Type B pancreatic cell (in vitro differentiated cells): ENCODE results near the gene LAMTOR5. TPM values are rescaled to one million over a fixed set of nuclear protein-coding genes. Genes with fewer than 3 reads are reported as not detected.
"Not testable (repeated sequence)": the region's sequence is repeated elsewhere in the genome, so short reads cannot be mapped to it uniquely, and the experiment has no call there.

Experiments used
- DNase-seq: peaks from one replicate; pipeline ENCODE4 v3.0.0; 2021; ENCODE audit warnings: mixed read lengths; ENCODE audit not compliant: unreplicated experiment; ENCODE audit errors: extremely low spot score
- H3K27ac Mint-ChIP-seq: 2 replicates; pipeline ENCODE4 v1.8.0; 2021; ENCODE audit warnings: mild to moderate bottlenecking, mixed read lengths
- H3K27me3 Mint-ChIP-seq: 2 replicates; pipeline ENCODE4 v1.8.0; 2021; ENCODE audit warnings: mixed read lengths
- H3K36me3 Mint-ChIP-seq: 2 replicates; pipeline ENCODE4 v1.8.0; 2021; ENCODE audit warnings: mixed read lengths
- H3K4me1 Mint-ChIP-seq: one replicate; pipeline ENCODE4 v1.8.0; 2021; ENCODE audit warnings: mixed read lengths; ENCODE audit not compliant: unreplicated experiment
- H3K4me3 Mint-ChIP-seq: 2 replicates; pipeline ENCODE4 v1.8.0; 2021; ENCODE audit warnings: mild to moderate bottlenecking, mixed read lengths
- H3K9me3 Mint-ChIP-seq: 2 replicates; pipeline ENCODE4 v1.8.0; 2021; ENCODE audit warnings: mixed read lengths
- CTCF ChIP-seq: fragments of 200-600 bp; sonication (generic); conservative IDR thresholded peaks from 2 replicates; pipeline ENCODE4 v1.5.0; 2021; ENCODE audit warnings: antibody characterized with exemption, mild to moderate bottlenecking
- total RNA-seq: library from RNA; stranded (reverse); gene quantifications from 2 replicates; pipeline ENCODE4 v1.2.1, GENCODE V29; 2021; ENCODE audit warnings: low replicate concordance

The LAMTOR5 gene
- total RNA-seq, 1 donor from 2014 or later = 131 TPM

DNA sequence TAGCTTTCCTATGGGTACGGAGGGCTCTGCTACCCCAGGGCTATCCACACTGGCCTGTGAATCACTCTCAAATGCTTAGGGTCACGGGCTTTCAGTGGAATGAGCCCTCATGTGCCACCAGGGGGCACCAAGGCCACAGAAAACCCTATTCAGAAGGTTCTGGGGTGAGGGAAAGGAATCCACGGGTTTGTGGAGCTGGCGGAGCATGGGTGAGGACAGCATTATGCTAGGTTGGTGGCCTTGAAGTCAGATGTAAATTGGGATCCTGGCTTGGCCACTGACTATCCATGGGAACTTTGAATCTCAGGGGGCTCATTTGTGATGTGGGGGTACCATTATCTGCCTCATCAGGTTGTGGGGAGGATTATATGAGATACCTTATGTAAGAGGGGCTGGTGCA lies 5.1 kb upstream of the LAMTOR5 start:
- Mint-ChIP-seq H3K4me1 (peaks cover 11% of the 10 kb centered on the region), H3K4me3 (no peak overlapping the region), H3K27me3 (peaks cover 12% of the 10 kb centered on the region), H3K27ac (no peak overlapping the region), H3K36me3 (peaks cover 3% of the 10 kb centered on the region), H3K9me3 (no peaks in the 10 kb centered on the region)
- no peak for DNase-seq
- TF ChIP-seq CTCF = peak; percentile 83

GRCh38 chr1:110411173-110411735 lies 3.8 kb upstream of the LAMTOR5 start:
- no peak for TF ChIP-seq CTCF
- H3K4me1 Mint-ChIP-seq = peaks cover 15% of the 10 kb centered on the region
- peaks cover 6% of the 10 kb centered on the region for H3K36me3 Mint-ChIP-seq
- DNase-seq = no peak
- H3K27me3 Mint-ChIP-seq = peaks cover 7% of the 10 kb centered on the region
- H3K4me3 Mint-ChIP-seq = no peak overlapping the region
- H3K27ac Mint-ChIP-seq = no peak overlapping the region
- no peaks in the 10 kb centered on the region for H3K9me3 Mint-ChIP-seq

GRCh38 chr1:110409316-110409715 lies 1.8 kb upstream of the LAMTOR5 start:
- DNase-seq = no peak
- Mint-ChIP-seq H3K4me3 (peak overlapping the region; percentile 100), H3K27me3 (no peaks in the 10 kb centered on the region), H3K4me1 (peaks cover 18% of the 10 kb centered on the region), H3K27ac (no peak overlapping the region), H3K36me3 (peaks cover 7% of the 10 kb centered on the region), H3K9me3 (no peaks in the 10 kb centered on the region)
- TF ChIP-seq CTCF = no peak

DNA sequence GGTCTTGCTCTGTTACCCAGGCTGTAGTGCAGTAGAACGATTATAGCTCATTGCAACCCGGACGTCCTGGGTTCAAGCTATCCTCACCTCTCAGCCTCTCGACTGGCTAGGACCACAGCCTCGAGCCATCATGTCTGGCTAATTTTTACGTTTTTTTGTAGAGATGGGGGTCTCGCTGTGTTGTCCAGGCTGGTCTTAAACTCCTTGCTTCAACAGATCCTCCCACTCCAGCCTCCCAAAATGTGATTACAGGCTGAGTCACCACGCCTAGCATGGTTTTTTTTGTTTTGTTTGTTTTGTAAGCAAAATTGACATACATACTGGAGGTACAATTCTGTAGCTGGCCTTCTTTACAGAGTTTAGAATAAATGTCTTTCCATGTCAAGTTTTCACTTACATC lies 994 bp upstream of the LAMTOR5 start:
- no peak for DNase-seq
- TF ChIP-seq CTCF = no peak
- no peaks in the 10 kb centered on the region for H3K27me3 Mint-ChIP-seq
- no peaks in the 10 kb centered on the region for H3K9me3 Mint-ChIP-seq
- peak overlapping the region; percentile 97 for H3K27ac Mint-ChIP-seq
- H3K4me1 Mint-ChIP-seq = peaks cover 18% of the 10 kb centered on the region
- H3K36me3 Mint-ChIP-seq = peaks cover 13% of the 10 kb centered on the region
- peak overlapping the region; percentile 100 for H3K4me3 Mint-ChIP-seq

GRCh38 chr1:110406407-110406806 lies 1.1 kb downstream of the LAMTOR5 start:
- H3K4me3 Mint-ChIP-seq = peak overlapping the region; percentile 100
- peak overlapping the region; percentile 84 for H3K27ac Mint-ChIP-seq
- peaks cover 13% of the 10 kb centered on the region for H3K36me3 Mint-ChIP-seq
- not testable (repeated sequence) for H3K9me3 Mint-ChIP-seq, H3K27me3 Mint-ChIP-seq, DNase-seq
- H3K4me1 Mint-ChIP-seq = peaks cover 13% of the 10 kb centered on the region

DNA sequence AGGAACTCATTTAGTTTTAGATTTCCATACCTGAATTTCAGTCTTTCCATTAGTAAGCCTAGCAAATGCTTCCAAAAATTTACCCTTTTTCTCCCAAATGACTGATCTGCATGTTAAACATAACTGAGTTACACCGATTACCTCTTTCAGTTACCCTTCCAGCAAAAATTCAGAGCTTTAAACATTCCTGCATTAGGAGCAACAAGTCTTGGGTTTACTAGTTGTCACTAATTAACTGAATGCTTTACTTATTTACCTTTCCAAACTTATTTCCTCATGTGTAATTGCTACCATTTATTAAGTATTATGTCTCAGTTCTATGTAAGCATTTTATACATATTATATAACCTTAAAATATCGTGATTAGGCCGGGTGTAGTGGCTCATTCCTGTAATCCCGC lies 3.1 kb downstream of the LAMTOR5 start:
- H3K4me1 Mint-ChIP-seq = peaks cover 13% of the 10 kb centered on the region
- no peak overlapping the region for H3K4me3 Mint-ChIP-seq
- no peaks in the 10 kb centered on the region for H3K27me3 Mint-ChIP-seq
- H3K9me3 Mint-ChIP-seq = no peaks in the 10 kb centered on the region
- no peak for DNase-seq
- peaks cover 13% of the 10 kb centered on the region for H3K36me3 Mint-ChIP-seq
- no peak overlapping the region for H3K27ac Mint-ChIP-seq
- TF ChIP-seq CTCF = no peak
